Astrocyte of the cerebellum (primary cell): Measurements from ENCODE around the gene PRPF39.

Experiments used
- DNase-seq: peaks from one replicate; pipeline ENCODE4 v3.0.0-alpha.2; 2011; ENCODE audit warnings: low read depth
- H3K4me3 ChIP-seq: 2 replicates; pipeline ENCODE4 v1.5.1; 2011; ENCODE audit warnings: mild to moderate bottlenecking, low read depth, low read length, moderate library complexity
- in situ Hi-C: cut with HindIII; loops from 2 replicates; pipeline ENCODE4 v1.10.0; 2017; ENCODE audit warnings: low sequenced_read_pairs
- TF ChIP-seq, protein P1 (sequence below): IDR thresholded peaks from 2 replicates; pipeline ENCODE4 v1.5.1; 2012; ENCODE audit warnings: low read length, low read depth, moderate library complexity, mild to moderate bottlenecking; ENCODE audit errors: missing control alignments

The PRPF39 gene

DNA sequence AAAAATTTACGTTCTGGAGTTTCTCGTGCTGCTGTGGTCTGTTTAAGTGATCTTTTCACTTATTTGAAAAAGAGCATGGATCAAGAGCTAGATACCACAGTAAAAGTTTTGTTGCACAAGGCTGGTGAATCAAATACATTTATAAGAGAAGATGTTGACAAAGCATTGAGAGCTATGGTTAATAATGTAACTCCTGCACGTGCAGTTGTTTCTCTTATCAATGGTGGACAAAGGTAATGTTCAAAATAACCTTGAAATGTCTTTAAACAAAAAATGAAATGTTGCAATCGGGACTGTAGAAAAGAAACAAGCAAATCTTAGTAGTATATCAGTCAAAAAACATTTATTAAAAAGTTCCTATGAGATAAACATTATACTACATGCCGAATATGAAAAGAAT is 39.3 kb upstream of the PRPF39 start:
- in situ Hi-C loops = no loop called here
- TF ChIP-seq, protein P1, sequence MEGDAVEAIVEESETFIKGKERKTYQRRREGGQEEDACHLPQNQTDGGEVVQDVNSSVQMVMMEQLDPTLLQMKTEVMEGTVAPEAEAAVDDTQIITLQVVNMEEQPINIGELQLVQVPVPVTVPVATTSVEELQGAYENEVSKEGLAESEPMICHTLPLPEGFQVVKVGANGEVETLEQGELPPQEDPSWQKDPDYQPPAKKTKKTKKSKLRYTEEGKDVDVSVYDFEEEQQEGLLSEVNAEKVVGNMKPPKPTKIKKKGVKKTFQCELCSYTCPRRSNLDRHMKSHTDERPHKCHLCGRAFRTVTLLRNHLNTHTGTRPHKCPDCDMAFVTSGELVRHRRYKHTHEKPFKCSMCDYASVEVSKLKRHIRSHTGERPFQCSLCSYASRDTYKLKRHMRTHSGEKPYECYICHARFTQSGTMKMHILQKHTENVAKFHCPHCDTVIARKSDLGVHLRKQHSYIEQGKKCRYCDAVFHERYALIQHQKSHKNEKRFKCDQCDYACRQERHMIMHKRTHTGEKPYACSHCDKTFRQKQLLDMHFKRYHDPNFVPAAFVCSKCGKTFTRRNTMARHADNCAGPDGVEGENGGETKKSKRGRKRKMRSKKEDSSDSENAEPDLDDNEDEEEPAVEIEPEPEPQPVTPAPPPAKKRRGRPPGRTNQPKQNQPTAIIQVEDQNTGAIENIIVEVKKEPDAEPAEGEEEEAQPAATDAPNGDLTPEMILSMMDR = no peak
- DNase-seq = no peak
- H3K4me3 ChIP-seq = no peak overlapping the region

DNA sequence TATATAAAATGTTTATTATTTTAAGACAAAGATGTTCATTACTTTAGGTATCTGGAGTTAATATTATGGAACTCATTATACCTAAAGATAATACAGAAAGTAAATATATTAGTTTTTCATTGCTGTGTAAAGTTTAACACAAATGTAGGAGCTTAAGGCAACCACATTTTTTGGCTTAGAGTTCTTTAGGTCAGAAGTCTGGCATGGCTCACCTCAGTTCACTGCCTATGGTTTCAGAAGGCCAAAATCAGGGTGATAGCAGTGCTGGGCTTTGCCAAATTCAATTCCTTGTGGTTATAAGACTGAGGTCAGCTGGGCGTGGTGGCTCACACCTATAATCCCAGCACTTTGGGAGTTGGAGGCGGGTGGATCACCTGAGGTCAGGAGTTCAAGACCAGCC is 35.5 kb upstream of the PRPF39 start:
- TF ChIP-seq, protein P1 = no peak
- in situ Hi-C loops = no loop called here
- DNase-seq = no peak
- H3K4me3 ChIP-seq = no peak overlapping the region

DNA sequence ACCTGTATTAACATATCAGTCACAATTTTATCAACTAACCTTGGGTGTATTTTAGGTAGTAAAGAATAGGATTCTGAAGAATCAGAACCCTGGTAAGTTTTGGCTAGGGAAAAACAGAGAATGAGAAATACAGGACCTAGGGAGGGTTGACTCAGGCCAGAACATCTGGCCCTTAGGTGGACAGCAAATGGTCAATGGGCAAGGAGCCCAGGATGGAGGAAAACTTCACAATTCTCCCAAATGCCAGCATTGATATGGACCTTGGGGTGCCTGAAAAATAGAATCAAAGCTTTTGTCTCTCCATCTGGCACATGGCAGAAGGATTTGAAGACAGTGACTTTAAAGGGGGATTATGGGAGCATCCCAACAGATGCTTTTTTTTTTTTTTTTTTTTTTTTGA is 32.7 kb upstream of the PRPF39 start:
- no peak overlapping the region for H3K4me3 ChIP-seq
- no peak for DNase-seq
- in situ Hi-C loops = no loop called here
- TF ChIP-seq, protein P1 = no peak

DNA sequence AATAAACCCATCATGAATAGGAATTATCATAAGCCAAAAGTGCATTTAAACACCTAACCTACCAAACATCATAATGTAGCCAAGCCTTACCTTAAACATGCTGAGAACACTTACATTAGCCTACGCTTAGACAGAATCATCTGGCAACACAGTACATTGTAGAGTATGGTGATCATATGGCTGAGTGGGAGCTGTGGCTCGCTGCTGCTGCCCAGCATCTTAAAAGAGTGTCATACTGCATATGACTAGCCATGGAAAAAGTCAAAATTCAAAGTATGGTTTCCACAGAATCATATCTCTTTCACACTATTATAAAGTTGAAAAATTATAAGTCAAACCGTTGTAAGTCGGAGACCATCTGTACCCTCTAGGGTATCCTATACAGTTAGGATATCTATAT is 32.0 kb upstream of the PRPF39 start:
- H3K4me3 ChIP-seq = no peak overlapping the region
- in situ Hi-C loops = no loop called here
- DNase-seq = no peak
- TF ChIP-seq, protein P1 = no peak

DNA sequence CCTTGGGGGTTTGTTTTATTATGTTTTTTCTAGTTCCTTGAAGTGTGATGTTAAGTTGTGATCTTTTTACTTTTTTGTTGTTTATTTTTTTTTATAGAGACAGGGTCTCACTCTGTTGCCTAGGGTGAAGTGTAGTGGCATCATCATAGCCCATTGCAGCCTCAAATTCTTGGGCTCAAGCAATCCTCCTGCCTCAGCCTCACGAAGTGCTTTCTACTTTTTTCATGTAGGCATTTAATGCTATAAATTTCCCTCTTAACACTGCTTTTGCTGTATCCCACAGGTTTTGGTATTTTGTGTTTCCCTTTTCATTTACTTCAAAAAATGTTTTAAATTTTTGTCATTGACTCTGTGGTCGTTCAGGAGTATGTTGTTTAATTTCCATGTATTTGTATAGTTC is 26.6 kb upstream of the PRPF39 start:
- H3K4me3 ChIP-seq = no peak overlapping the region
- in situ Hi-C loops = no loop called here
- TF ChIP-seq, protein P1 = no peak
- DNase-seq = no peak

DNA sequence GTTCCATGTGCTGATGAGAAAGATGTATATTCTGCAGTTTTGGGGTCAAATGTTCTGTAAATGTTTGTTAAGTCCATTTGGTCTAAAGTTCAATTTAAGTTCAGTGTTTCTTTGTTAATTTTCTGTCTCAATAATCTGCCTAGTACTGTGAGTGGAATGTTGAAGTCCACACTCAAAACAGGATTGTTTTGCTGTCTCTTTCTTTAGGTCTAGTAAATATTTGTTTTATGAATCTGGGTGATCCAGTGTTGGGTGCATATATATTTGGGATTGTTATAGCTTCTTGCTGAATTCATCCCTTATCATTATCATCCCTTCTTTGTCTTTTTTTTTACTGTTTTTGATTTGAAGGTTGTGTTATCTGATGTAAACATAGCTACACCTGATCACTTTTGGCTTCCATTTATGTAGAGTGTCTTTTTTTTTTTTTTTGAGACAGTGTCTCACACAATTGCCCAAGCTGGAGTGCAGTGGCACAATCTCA is 26.0 kb upstream of the PRPF39 start:
- TF ChIP-seq, protein P1 = no peak
- DNase-seq = no peak
- in situ Hi-C loops = no loop called here
- H3K4me3 ChIP-seq = no peak overlapping the region

DNA sequence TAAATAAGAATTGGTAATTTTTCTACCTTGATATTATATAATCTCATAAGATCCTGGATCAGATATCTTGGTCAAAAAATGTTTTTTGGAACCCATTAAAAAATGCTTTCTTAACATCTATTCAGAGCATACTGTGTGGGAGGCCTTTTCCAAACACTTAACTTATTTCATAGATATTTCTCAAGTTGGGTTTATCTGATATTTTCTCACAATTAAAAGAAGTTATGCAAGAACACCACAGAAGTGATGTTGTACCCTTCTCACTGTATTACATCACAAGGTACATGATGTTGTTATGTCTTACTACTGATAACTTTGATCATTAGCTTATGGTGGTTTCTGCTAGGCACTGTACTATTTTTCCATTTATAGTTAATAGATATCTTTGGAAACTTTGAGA is 23.4 kb upstream of the PRPF39 start:
- H3K4me3 ChIP-seq = no peak overlapping the region
- in situ Hi-C loops = no loop called here
- TF ChIP-seq, protein P1 = no peak
- DNase-seq = no peak
